RPMI8226 (cell line): Measurements from ENCODE around the gene MPZL3.
A peak's percentile ranks its signal among the peaks of the same experiment; 100 is the strongest.

ENCODE experiments used
- DNase-seq: peaks from one replicate; pipeline ENCODE4 v3.0.0-alpha.2; 2015

The MPZL3 gene

DNA sequence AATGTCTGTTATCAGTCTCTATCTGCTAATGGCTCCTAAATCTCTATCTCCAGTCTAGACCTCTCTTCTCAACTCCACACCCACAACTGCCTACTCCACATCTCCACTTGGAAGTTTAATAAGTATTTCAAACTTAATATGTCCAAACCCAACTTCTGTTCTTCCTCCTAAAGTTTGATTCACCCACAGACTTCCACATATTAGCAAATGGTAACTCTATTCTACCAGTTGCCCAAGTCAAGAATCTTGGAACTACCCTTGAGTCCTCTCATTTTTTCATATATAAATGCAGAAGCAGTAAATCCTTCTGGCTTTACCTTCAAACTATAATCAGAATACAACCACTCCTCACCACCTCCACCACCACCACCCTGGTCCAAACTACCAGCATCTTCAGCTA is 20.7 kb downstream of the MPZL3 start:
- DNase-seq, result no peak

GRCh38 chr11:118230088-118230487 is 22.1 kb downstream of the MPZL3 start:
- DNase-seq, result no peak

- DNase-seq, result no peak
These were observed 22.8 kb downstream of the MPZL3 start for GRCh38 chr11:118229274-118229847.

DNA sequence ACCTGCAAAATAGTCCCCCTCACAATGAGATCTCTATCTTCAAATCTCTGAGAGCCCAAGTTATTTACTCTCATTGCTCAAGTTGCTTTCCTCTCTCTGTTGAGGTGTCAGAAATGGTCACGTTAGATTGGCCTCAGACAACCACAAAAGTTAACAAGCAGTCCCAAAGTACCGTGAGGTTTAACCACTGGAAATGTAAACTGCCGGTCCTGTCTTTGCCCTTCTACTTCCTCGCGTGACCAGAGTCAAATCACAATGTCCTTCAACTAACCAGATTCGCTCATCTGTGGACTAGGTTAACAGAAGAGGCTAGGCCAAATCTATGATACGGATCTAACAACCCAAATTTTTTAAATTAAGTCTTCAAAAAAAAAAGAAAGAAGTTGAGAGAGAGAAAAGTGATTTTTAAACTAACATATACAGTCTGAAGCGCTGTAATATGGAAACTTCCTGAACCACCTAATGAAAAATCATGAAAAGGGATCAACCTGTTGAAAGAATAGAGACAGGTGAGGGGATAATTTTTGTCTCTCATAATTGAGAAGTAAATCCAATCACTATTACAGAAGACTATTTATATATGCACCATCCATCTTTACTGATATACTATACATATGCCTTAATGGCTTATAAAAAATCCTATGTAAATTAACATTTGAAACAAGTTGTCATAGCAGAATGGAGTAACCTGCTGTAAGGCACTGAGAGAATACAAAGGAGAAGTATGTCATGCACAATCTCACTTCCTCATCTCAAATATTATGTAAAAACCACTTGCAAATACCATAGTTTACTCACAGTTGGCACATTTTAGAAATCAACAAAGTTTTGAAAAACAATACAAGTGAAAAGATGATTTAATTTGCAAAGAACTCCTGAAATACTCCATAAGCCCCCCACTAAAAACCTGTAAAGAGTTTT is 24.0 kb downstream of the MPZL3 start:
- DNase-seq, result no peak

GRCh38 chr11:118226781-118227180 is 25.4 kb downstream of the MPZL3 start:
- DNase-seq, result no peak

DNA sequence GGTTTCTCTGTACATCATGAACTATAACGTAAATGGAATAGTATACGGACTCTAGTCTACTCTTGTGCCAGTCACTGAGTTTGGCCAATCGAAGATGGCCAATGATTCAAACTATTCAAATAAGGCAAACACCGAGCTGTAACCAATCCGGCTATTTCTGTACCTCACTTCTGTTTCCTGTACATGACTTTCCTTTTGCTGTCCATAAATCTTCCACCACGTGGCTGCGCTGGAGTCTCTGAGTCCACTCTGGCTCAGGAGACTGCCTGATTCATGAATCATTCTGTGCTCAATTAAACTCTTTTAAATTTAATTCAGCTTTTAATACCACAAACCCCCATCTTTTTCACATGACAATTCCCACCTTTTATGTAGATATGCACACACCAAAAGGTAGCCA is 25.9 kb downstream of the MPZL3 start:
- no peak for DNase-seq

GRCh38 chr11:118224511-118225188 is 27.5 kb downstream of the MPZL3 start, which contains the start of gene JAML:
JAML (minus strand) TSS chr11:118225011; CDS start chr11:118214866, 10,145 bp downstream.
- peak; percentile 16 for DNase-seq

GRCh38 chr11:118223992-118224391 is 28.2 kb downstream of the MPZL3 start:
- DNase-seq, result no peak

GRCh38 chr11:118223570-118223969 is 28.6 kb downstream of the MPZL3 start:
- DNase-seq, result no peak

GRCh38 chr11:118222437-118222836 is 29.7 kb downstream of the MPZL3 start:
- DNase-seq, result no peak

DNA sequence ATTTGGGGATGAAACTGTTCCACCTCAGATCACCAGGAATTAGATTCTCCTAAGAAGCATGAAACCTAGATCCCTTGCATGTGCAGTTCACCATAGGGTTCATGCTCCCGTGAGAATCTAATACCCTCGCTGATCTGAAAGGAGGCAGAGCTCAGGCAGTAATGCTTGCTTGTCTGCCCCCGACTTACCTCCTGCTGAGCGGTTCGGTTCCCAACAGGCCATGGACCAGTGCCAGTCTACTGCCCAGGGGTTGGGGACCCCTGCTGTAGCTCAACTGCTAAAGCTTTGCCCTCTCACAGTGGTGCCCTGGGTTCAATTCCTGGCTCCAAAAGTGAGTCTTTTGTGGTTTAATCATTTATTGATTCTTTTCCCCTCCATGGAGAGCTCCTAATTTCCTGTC is 30.7 kb downstream of the MPZL3 start:
- DNase-seq, result no peak

GRCh38 chr11:118219732-118220131 is 32.4 kb downstream of the MPZL3 start:
- DNase-seq, result no peak

- DNase-seq, result no peak
These were observed 32.9 kb downstream of the MPZL3 start for GRCh38 chr11:118219244-118219643.

- no peak for DNase-seq
These were observed 34.6 kb downstream of the MPZL3 start for GRCh38 chr11:118217575-118217974.

GRCh38 chr11:118216621-118217481 is 35.3 kb downstream of the MPZL3 start:
- DNase-seq, result no peak

DNA sequence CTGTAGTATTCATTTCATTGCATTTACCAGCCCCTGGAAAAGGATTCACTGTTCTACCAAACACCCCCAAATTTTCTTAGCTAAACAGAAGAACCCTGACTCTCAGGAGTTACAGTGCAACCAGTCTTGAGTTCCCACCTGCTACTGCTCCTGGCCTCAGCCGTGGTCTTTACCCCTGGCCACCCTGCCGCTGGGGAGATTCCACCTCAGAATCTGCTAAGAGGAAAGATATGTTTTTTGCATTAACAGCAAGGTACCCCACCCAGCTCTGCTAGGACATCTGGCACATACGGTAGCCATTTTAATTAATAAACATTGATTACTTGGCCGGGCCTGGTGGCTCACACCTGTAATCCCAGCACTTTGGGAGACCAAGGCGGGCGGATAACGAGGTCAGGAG is 36.4 kb downstream of the MPZL3 start:
- DNase-seq, result no peak

- no peak for DNase-seq
These were observed 36.9 kb downstream of the MPZL3 start for GRCh38 chr11:118215262-118215661.

DNA sequence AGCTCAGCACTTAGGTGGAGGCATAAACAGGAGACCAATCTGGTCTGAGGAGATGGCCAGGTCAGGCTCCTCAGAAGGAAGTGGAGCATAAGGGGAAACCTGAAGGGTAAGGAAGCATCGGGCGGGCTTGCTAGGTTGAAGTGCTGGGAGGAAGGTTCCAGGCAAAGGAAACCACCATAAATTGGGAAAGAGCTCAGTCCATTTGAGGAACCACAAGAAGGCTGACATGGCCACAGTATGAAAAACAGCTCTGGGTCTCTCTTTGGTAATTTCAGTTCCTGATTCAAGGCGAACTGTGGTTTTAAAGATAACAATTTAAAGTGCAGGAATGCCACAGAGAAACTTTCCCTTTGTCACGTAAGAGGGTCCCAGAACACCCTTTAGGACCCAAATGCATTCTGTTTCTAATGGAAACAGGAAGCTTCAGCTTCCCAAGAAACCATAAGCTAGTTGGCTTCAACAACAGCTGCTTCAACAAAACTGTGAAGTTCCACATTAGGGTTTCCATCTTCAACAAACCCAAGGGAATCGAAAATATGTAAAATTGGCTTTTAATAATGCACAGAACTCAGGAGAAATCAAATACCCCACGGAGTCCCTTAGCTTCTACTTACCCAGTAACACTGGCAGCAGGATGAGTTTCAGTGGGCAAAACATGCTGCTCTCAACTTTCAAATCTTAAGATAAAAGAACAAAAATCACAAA is 37.8 kb downstream of the MPZL3 start:
- DNase-seq, result peak; percentile 45

- no peak for DNase-seq
These were observed 38.4 kb downstream of the MPZL3 start for GRCh38 chr11:118213781-118214180.

DNA sequence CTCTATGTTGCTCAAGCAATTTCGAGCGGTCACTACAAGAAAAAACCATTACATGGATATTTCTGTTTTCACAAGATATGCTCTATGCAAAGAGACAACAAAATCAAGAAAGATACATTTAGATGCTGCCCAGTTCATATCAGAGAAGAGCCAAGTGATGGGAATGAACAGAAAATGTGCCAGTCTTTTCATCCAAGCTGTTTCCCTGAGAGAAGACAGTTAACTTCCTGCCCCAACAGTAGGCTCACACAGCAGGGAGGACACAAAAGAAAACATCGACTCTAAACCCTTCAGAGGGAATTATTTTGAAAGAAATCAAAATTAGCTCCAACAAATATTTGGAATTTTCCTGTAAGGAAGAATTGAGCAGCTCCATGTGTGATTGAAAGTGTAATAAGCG is 39.0 kb downstream of the MPZL3 start:
- DNase-seq, result no peak

DNA sequence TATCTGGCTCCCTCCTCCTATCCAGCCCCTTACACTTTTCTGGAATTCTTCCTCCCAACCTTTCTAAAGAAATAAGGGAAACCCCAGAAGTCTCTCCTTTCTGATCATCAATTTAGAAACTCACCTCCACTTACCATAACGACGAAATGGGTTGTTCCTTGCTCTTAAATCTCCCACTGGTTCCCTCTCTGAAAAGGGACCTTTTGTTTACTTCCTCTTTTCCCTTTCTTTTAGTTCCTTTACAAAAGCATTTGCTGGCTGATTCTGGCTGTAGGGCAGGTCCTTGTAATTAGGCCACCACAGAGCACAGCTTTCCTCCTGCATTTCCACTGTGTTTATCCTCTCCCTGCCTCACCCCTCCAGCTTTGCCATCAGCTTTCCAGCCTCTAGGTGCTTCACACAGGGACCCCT is 39.4 kb downstream of the MPZL3 start:
- DNase-seq, result peak; percentile 11

DNA sequence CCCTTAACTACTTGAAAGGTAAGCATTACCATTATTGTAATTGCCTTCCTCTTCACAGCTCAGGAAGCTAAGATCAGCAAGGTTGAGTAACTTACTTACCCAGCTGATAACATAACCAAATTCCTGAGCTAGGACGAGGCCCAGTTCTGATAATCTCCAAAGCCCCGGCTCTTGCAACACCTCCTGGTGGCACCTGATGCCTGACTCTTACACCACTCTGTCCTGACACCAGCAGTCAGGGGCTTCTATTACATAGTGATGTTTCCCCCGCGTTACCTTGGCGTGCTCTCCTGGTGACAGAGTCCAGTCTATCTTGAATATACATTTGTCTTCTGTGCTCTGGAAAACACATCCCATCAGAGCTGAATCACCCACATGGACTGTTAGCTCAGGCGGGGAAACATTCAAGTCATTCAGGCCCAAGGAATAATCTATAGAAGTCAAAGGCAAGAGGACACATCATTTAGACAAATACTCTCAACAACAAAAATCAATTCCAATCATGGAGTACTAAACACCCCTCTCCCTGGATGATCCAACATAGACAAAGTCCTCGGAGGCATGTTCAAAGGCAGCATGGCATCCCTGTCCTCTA is 39.9 kb downstream of the MPZL3 start:
- no peak for DNase-seq
